Measurements from ENCODE around the gene ZNF609.

DNA sequence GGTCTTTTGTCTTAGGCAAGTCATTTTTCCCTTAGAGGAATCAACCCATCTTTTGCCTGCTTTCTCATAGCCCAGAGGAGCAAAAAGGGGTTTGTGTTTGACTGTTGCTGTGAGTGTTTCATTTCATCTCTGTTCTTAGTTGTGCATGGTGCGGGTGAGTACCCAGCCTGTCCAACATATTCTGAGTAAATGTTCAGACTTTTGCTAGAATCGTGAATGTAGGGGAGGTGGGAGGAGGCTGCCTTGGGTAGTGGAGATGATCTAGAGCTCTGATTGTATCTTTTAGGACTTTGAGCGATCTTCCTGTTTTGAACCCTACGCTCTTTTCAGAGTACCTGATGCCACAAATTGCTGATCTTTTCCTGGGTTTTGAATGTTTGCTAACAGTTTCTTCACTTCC, 123.1 kb downstream of the ZNF609 start:
- TF ChIP-seq, protein P1, sequence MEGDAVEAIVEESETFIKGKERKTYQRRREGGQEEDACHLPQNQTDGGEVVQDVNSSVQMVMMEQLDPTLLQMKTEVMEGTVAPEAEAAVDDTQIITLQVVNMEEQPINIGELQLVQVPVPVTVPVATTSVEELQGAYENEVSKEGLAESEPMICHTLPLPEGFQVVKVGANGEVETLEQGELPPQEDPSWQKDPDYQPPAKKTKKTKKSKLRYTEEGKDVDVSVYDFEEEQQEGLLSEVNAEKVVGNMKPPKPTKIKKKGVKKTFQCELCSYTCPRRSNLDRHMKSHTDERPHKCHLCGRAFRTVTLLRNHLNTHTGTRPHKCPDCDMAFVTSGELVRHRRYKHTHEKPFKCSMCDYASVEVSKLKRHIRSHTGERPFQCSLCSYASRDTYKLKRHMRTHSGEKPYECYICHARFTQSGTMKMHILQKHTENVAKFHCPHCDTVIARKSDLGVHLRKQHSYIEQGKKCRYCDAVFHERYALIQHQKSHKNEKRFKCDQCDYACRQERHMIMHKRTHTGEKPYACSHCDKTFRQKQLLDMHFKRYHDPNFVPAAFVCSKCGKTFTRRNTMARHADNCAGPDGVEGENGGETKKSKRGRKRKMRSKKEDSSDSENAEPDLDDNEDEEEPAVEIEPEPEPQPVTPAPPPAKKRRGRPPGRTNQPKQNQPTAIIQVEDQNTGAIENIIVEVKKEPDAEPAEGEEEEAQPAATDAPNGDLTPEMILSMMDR (optimal IDR thresholded peaks at IDR 0.05 in 1 of 3, IDR thresholded peaks at IDR 0.05 in 1 of 3, conservative IDR thresholded peaks at IDR 0.05 in 1 of 3; ENCODE audit: extremely low read depth in 1 of 3, insufficient read depth in 2 of 3, low read length in 3 of 3), result no peak
- TF ChIP-seq EZH2 (IDR thresholded peaks at IDR 0.05; ENCODE audit: low read length), result no peak
